Activated naive CD4-positive, alpha-beta T cell (primary cell): ENCODE results near the gene PLA2G15.

ENCODE experiments used
- DNase-seq, 4 experiments: peaks; one replicate each; lab custom pipeline; 2025; lab: John Stamatoyannopoulos, UW

PLA2G15 gene

GRCh38 chr16:68298907-68299561 is 53.9 kb downstream of the PLA2G15 start:
- no peak for DNase-seq

GRCh38 chr16:68299571-68300453 is 54.6 kb downstream of the PLA2G15 start:
- DNase-seq = no peak

DNA sequence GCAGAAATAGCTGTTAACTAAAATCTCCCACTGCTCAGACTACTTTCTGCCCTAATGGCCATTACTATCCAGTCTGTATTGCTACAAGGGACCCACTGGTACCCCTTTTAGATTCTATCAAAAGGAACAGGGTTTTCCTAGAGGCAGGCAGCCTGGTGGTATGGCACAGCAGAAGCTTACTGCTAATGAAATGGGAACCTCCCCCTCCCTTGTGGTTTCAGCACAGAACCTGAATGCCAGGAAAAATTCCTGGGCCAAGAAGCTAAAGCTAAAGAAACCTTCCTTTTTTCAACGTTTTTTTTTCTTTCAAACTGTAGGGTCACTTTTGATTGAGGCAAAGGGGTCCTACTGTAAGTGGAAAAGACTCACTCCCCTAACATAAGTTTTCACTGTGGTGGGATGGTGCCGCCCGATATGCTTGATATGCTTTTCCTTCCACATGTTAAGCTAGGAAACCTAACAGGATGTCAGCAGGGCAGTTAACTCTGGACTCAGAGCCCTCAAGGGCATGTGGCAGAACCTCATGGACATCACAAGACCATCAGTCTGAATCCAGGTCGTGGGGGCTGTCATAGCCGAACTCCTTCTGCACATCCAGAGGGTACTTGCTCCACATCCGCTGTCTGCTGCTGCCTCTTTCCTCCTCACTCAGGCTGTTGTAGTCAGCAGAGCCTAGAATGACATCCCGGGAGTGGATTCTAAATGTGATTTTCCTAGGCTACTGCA is 55.7 kb downstream of the PLA2G15 start:
- DNase-seq = no peak

DNA sequence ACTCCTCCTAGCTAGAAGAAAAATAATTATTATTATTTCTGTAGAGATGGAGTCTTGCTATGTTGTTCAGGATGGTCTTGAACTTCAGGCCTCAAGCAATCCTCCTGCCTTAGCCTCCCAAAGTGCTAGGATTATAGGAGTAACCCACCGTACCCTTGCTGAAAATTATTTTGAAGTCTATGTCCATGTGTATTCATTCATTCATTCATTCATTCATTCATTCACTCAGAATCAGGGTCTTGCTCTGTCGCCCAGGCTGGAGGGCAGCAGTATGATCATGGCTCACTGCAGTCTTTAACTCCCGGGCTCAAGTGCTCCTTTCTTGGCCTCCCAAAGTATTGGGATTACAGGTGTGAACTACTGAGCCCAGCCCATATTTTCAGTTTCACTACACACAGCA is 61.5 kb downstream of the PLA2G15 start:
- no peak for DNase-seq

DNA sequence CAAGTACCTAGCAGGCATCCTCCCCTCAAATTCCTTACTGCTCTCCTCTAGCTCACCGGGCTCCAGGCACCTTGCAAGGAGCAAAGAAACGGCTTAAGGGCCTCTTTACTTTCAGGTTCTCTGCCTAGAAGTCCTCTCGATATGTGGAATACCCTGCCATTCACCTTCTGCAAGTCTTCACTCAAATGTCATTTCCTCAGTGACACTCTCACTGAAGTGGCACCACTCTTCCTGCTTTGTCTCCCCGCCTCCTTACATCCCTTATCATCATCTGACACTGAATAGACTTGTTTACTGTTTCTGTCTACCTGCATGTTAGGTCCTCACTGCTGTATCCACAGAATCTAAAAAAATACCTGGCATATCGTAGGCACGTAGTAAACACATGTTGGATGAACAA is 64.6 kb downstream of the PLA2G15 start:
- no peak for DNase-seq

GRCh38 chr16:68310437-68310773 is 65.2 kb downstream of the PLA2G15 start:
- no peak for DNase-seq
